NCI-H446 (cell line): Measurements from ENCODE around the gene TREML4.

ENCODE experiments used
- DNase-seq, 2 experiments: peaks; one replicate each; lab custom pipeline; 2025; lab: John Stamatoyannopoulos, UW

Gene TREML4

GRCh38 chr6:41288030-41288753, 60.0 kb downstream of the TREML4 start:
- no peak for DNase-seq
